Fibroblast of lung (primary cell): ENCODE data around the gene PEX10.

Experiments
- CTCF ChIP-seq, 2 donors: IDR thresholded peaks in 1 of 2; conservative IDR thresholded peaks in 1 of 2; 1 replicate in 1 of 2; 2 replicates in 1 of 2; pipeline ENCODE4 v1.5.1; 2011 to 2012; ENCODE audit warnings: low read length in 2 of 2, control low read depth in 1 of 2, inconsistent platforms in 1 of 2, low read depth in 1 of 2, mild to moderate bottlenecking in 1 of 2
- EZH2 ChIP-seq: IDR thresholded peaks from 2 replicates; pipeline ENCODE4 v1.5.1; 2012; ENCODE audit warnings: low read length, control low read depth, mild to moderate bottlenecking; ENCODE audit errors: missing control alignments

GRCh38 chr1:2445162-2445822 is 32.9 kb upstream of the PEX10 start:
- TF ChIP-seq CTCF (conservative IDR thresholded peaks at IDR 0.05 in 1 of 2, IDR thresholded peaks at IDR 0.05 in 1 of 2; ENCODE audit: low read depth in 1 of 2, low read length in 2 of 2): no peak
- TF ChIP-seq EZH2: no peak
